Measurements from ENCODE around the gene AKR1C2.

- TF ChIP-seq CTCF (conservative IDR thresholded peaks at IDR 0.05; ENCODE audit: low read length), result no peak
- no peak for TF ChIP-seq EZH2phosphoT487 (IDR thresholded peaks at IDR 0.05; ENCODE audit: borderline replicate concordance, low read depth, low read length)
These were observed 20.9 kb downstream of the AKR1C2 start for GRCh38 chr10:4982764-4983226.
